Superior temporal gyrus (tissue), 1 donor: ENCODE results near the gene ADGRB3.
"Not testable (repeated sequence)": the region's sequence is repeated elsewhere in the genome, so short reads cannot be mapped to it uniquely, and the experiment has no call there.

Source experiments
- DNase-seq: peaks from one replicate; pipeline ENCODE4 v3.0.0-alpha.2; 2016; ENCODE audit errors: extremely low spot score

ADGRB3 gene

GRCh38 chr6:68738039-68738438 lies 103.0 kb downstream of the ADGRB3 start:
- DNase-seq = no peak

- no peak for DNase-seq
Observed at GRCh38 chr6:68740828-68741500, 105.9 kb downstream of the ADGRB3 start.

GRCh38 chr6:68741501-68742386 lies 106.7 kb downstream of the ADGRB3 start:
- DNase-seq = no peak

- no peak for DNase-seq
Observed at GRCh38 chr6:68743099-68743498, 108.0 kb downstream of the ADGRB3 start.

GRCh38 chr6:68744376-68744775 lies 109.3 kb downstream of the ADGRB3 start:
- DNase-seq = not testable (repeated sequence)

- DNase-seq = no peak
Observed at GRCh38 chr6:68746376-68746775, 111.3 kb downstream of the ADGRB3 start.

- DNase-seq = no peak
Observed at GRCh38 chr6:68747110-68747790, 112.2 kb downstream of the ADGRB3 start.

- not testable (repeated sequence) for DNase-seq
Observed at GRCh38 chr6:68747832-68748231, 112.8 kb downstream of the ADGRB3 start.

GRCh38 chr6:68754681-68755213 lies 119.7 kb downstream of the ADGRB3 start:
- DNase-seq = no peak

GRCh38 chr6:68756454-68757375 lies 121.6 kb downstream of the ADGRB3 start:
- no peak for DNase-seq

- no peak for DNase-seq
Observed at GRCh38 chr6:68757821-68758220, 122.7 kb downstream of the ADGRB3 start.

GRCh38 chr6:68758559-68758958 lies 123.5 kb downstream of the ADGRB3 start:
- DNase-seq = no peak

GRCh38 chr6:68760485-68760884 lies 125.4 kb downstream of the ADGRB3 start:
- no peak for DNase-seq

GRCh38 chr6:68760941-68761676 lies 126.0 kb downstream of the ADGRB3 start:
- DNase-seq = peak; percentile 83

GRCh38 chr6:68761985-68762384 lies 126.9 kb downstream of the ADGRB3 start:
- no peak for DNase-seq

GRCh38 chr6:68771426-68771825 lies 136.3 kb downstream of the ADGRB3 start:
- DNase-seq = peak; percentile 76

GRCh38 chr6:68774843-68775242 lies 139.8 kb downstream of the ADGRB3 start:
- no peak for DNase-seq

- DNase-seq = peak; percentile 68
Observed at GRCh38 chr6:68776354-68776753, 141.3 kb downstream of the ADGRB3 start.

GRCh38 chr6:68777956-68778355 lies 142.9 kb downstream of the ADGRB3 start:
- DNase-seq = peak; percentile 91

- DNase-seq = peak; percentile 98
Observed at GRCh38 chr6:68778356-68779020, 143.4 kb downstream of the ADGRB3 start.
